Adrenal gland (tissue), 12 donors: ENCODE results near the gene RAD51AP1. TPM values are rescaled to one million over a fixed set of nuclear protein-coding genes. Genes with fewer than 3 reads are reported as not detected.

Experiments
- DNase-seq, 7 donors: peaks; one replicate each; pipeline ENCODE4 v3.0.0-alpha.2; 2019 to 2020
- H3K27ac ChIP-seq, 5 donors: fragments of 200-600 bp; sonication (generic) in 4 of 5; 1 replicate in 3 of 5; 2 replicates in 2 of 5; pipeline versions ENCODE4 v1.5.1 to v1.8.0; 2016 to 2020; ENCODE audit warnings: mild to moderate bottlenecking in 1 of 5
- H3K27me3 ChIP-seq: fragments of 200-600 bp; 2 replicates; pipeline ENCODE4 v1.8.0; 2021
- H3K36me3 ChIP-seq, 2 donors: fragments of 200-600 bp; replicated peaks in 1 of 2; 1 replicate in 1 of 2; 2 replicates in 1 of 2; pipeline versions ENCODE4 v1.5.1 to v1.8.0; 2018 to 2022
- H3K4me1 ChIP-seq, 2 donors: fragments of 200-600 bp; replicated peaks in 1 of 2; 1 replicate in 1 of 2; 2 replicates in 1 of 2; pipeline versions ENCODE4 v1.5.1 to v1.8.0; 2018 to 2021
- H3K4me3 ChIP-seq, 4 donors: fragments of 200-600 bp; sonication (generic) in 3 of 4; one replicate each; pipeline ENCODE4 v1.5.1; 2016 to 2018
- H3K9me3 ChIP-seq, 3 donors: fragments of 200-600 bp; sonication (generic) in 1 of 3; replicated peaks in 1 of 3; 1 replicate in 2 of 3; 2 replicates in 1 of 3; pipeline versions ENCODE4 v1.5.1 to v1.8.0; 2016 to 2021
- CTCF ChIP-seq, 6 experiments: fragments of 450-650 bp in 4 of 6; fragments of 200-600 bp in 2 of 6; sonication (generic) in 1 of 6; IDR thresholded peaks; 1 replicate in 5 of 6; 2 replicates in 1 of 6; pipeline versions ENCODE4 v1.5.1 to v1.8.0; 2016 to 2021; ENCODE audit warnings: antibody characterized with exemption in 6 of 6, mild to moderate bottlenecking in 2 of 6, moderate library complexity in 1 of 6
- POLR2A ChIP-seq, 2 donors: fragments of 450-650 bp; IDR thresholded peaks; one replicate each; pipeline ENCODE4 v1.6.1; 2017; ENCODE audit warnings: antibody characterized with exemption in 2 of 2, mild to moderate bottlenecking in 2 of 2, moderate library complexity in 1 of 2
- WGBS, 4 donors: extraction: QIAGEN DNeasy Blood & Tissue Kit in 2 of 4; methylation state at CpG; one replicate each; pipeline versions ENCODE4 v1.1.5 to v1.1.7; 2013 to 2017; 5-methylcytosine and 5-hydroxymethylcytosine counted together
- intact Hi-C, 2 donors: fragments of 100-400 bp; cut with DNase I; formaldehyde crosslinking; loops; one replicate each; pipeline versions ENCODE4 v1.14.1 to v1.15.0; 2022 to 2023
- polyA plus RNA-seq, 3 donors: library from polyadenylated mRNA; stranded (reverse); fragments of 200-250 nt in 2 of 3; fragments of 350-450 nt in 1 of 3; fragmentation: Illumina TruSeq in 1 of 3; extraction: RNeasy Lipid Tissue Mini Kit (QIAGEN cat#74804) in 1 of 3; gene quantifications; one replicate each; pipeline ENCODE4 v1.2.3, GENCODE V29; 2013 to 2014
- total RNA-seq, 9 donors: library from RNA; depleted of rRNA in 4 of 9; stranded (reverse); fragments of >200 nt in 4 of 9; fragments of 120-200 nt in 1 of 9; fragmentation: NEBNext Ultra II Directional in 1 of 9; extraction: Animal tissue kit (Norgen Biotek cat#: 25700) in 1 of 9; gene quantifications; one replicate each; pipeline versions ENCODE4 v1.1.0 to v1.2.4, GENCODE V29; 2013 to 2023
- donor health status: healthy with polysubstance abuse.
- donor health status: Bipolar disorder and iron deficiency.
- donor health status: DM: yes; HTN: yes; CAD: no.
- donor health status: DM: no; HTN: no; CAD: no.
- donor health status: DM: no; HTN: no; CAD: no.
- donor health status: DM: yes; HTN: yes; CAD: no.

Gene RAD51AP1
- total and polyA plus RNA-seq, 12 donors = 0.55 to 12.1 (median 1.9) TPM; not detected in 1

- no peaks in the 10 kb centered on the region for H3K9me3 ChIP-seq
- H3K4me1 ChIP-seq = peaks cover 3 to 7% of the 10 kb centered on the region in 2 donors
- no peak overlapping the region for H3K27ac ChIP-seq
- no peaks in the 10 kb centered on the region for H3K36me3 ChIP-seq
- WGBS, 4 donors = 85 to 94% (median 90%) methylated on average over 3 of the region's 3 CpGs
- DNase-seq = no peak
- no peak overlapping the region for H3K4me3 ChIP-seq
- intact Hi-C loops = no loop called here
- no peak for TF ChIP-seq CTCF (IDR thresholded peaks at IDR 0.05)
- TF ChIP-seq POLR2A (IDR thresholded peaks at IDR 0.05) = no peak
- H3K27me3 ChIP-seq = no peaks in the 10 kb centered on the region
Measured at GRCh38 chr12:4563336-4563735, 24.6 kb downstream of the RAD51AP1 start.

DNA sequence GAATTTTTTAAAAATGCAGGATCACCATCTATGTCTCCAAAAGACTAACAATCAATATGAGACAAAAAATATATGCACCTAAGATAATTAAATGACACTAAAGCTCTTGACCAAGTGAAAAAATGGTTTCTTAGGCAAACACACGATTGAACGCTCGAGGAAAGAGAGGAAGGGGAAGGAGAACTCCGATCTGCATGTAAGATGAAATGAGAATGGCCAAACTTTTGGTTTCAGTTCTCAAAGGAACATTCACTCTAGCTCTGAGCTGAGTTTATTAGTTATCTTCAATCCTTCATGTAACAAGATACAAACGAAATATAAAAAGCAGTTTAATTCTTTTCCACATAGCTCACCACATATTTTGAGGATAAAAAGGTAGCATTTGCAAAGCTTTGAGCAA, 26.1 kb downstream of the RAD51AP1 start:
- Histone ChIP-seq H3K36me3 (no peaks in the 10 kb centered on the region), H3K27me3 (no peaks in the 10 kb centered on the region), H3K4me1 (peaks cover 3 to 7% of the 10 kb centered on the region in 2 donors), H3K4me3 (no peak overlapping the region), H3K9me3 (no peaks in the 10 kb centered on the region), H3K27ac (peak overlapping the region in 1 of 5 donors; percentile 15)
- intact Hi-C loops = no loop called here
- TF ChIP-seq POLR2A (IDR thresholded peaks at IDR 0.05) = no peak
- TF ChIP-seq CTCF (IDR thresholded peaks at IDR 0.05) = no peak
- DNase-seq = no peak
- 59 to 73% (median 61%) methylated on average over 5 of the region's 5 CpGs for WGBS, 4 donors

GRCh38 chr12:4566474-4566873, 27.8 kb downstream of the RAD51AP1 start:
- 79 to 88% (median 83%) methylated on average over 2 of the region's 2 CpGs for WGBS, 4 donors
- no peaks in the 10 kb centered on the region for H3K9me3 ChIP-seq

GRCh38 chr12:4567073-4567881, 28.6 kb downstream of the RAD51AP1 start:
- TF ChIP-seq CTCF (IDR thresholded peaks at IDR 0.05) = no peak
- no peak for TF ChIP-seq POLR2A (IDR thresholded peaks at IDR 0.05)
- H3K4me3 ChIP-seq = no peak overlapping the region

More at GRCh38 chr12:4566474-4566873, 27.8 kb downstream of the RAD51AP1 start:
- Histone ChIP-seq H3K27me3 (no peaks in the 10 kb centered on the region), H3K4me1 (peaks cover 3 to 7% of the 10 kb centered on the region in 2 donors), H3K4me3 (no peak overlapping the region), H3K36me3 (no peaks in the 10 kb centered on the region), H3K27ac (peak overlapping the region in 1 of 5 donors; percentile 65)
- intact Hi-C loops = no loop called here
- TF ChIP-seq CTCF (IDR thresholded peaks at IDR 0.05) (no peak), POLR2A (IDR thresholded peaks at IDR 0.05) (no peak)
- no peak for DNase-seq

More at GRCh38 chr12:4567073-4567881, 28.6 kb downstream of the RAD51AP1 start:
- no peaks in the 10 kb centered on the region for H3K4me1 ChIP-seq
- H3K27ac ChIP-seq = peak overlapping the region in 2 of 5 donors; percentile 66 to 72
- no peaks in the 10 kb centered on the region for H3K27me3 ChIP-seq
- peak in 2 of 7 donors; percentile 16 to 25 for DNase-seq
- no peaks in the 10 kb centered on the region for H3K9me3 ChIP-seq
- intact Hi-C loops = no loop called here
- WGBS, 4 donors = 67 to 74% (median 70%) methylated on average over 3 of the region's 3 CpGs
- no peaks in the 10 kb centered on the region for H3K36me3 ChIP-seq
